ENCODE results near the gene ERRFI1. TPM values are rescaled to one million over a fixed set of nuclear protein-coding genes. Genes with fewer than 3 reads are reported as not detected.
"Not testable (repeated sequence)": the region's sequence is repeated elsewhere in the genome, so short reads cannot be mapped to it uniquely, and the experiment has no call there.

The ERRFI1 gene
- total RNA-seq, 1 experiment from 2014 or later: 66.9 TPM

GRCh38 chr1:7970246-7970645 is 55.9 kb downstream of the ERRFI1 start:
- no peaks in the 10 kb centered on the region for H3K9me3 ChIP-seq
- no peaks in the 10 kb centered on the region for H3K27me3 ChIP-seq
- H3K4me3 ChIP-seq: no peak overlapping the region
- H3K36me3 ChIP-seq: peaks cover 80% of the 10 kb centered on the region
- no peak for DNase-seq

DNA sequence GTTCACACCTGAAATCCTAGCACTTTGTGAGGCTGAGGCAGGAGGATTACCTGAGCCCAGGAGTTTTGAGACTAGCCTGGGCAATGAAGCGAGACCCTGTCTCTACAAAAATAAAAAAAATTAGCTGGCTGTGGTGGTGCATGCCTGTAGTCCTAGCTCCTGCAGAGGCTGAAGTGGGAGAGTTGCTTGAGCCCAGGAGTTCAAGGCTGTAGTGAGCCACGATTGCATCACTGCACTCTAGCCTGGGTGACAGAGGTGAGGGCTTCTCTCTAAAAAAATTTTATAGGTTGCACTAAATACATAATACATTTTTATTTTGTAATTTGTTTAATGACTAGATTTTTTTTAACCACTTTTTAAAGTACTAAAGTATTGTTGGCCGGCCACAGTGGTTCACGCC is 58.5 kb downstream of the ERRFI1 start:
- Histone ChIP-seq H3K4me3 (no peak overlapping the region), H3K27me3 (no peaks in the 10 kb centered on the region), H3K9me3 (no peaks in the 10 kb centered on the region), H3K36me3 (peaks cover 92% of the 10 kb centered on the region)
- no peak for DNase-seq

DNA sequence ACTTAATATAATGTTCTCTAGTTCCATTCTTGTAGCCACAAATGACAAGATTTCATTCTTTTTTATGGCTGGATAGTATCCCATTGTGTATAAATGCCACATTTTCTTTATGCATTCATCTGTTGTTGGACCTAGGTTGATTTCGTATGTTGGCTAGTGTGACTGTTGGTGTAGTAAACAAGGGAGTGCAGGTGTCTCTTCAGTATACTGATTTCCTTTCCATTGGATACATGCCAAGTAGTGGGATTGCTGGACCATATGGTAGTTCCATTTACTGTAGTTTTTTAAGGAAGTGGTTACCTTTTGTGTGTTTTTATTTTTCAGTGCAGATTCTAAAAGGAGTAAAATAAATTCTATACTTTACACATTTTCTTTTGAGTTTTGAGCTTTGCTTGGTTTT is 58.9 kb downstream of the ERRFI1 start:
- no peak for DNase-seq
- no peaks in the 10 kb centered on the region for H3K9me3 ChIP-seq
- H3K27me3 ChIP-seq: no peaks in the 10 kb centered on the region
- H3K4me3 ChIP-seq: no peak overlapping the region
- peaks cover 87% of the 10 kb centered on the region for H3K36me3 ChIP-seq

- no peak for DNase-seq
- peaks cover 60% of the 10 kb centered on the region for H3K36me3 ChIP-seq
- H3K27me3 ChIP-seq: no peaks in the 10 kb centered on the region; the same call in 1 of the 2 replicates
- no peaks in the 10 kb centered on the region for H3K9me3 ChIP-seq
- H3K4me3 ChIP-seq: no peak overlapping the region
These were observed 61.6 kb downstream of the ERRFI1 start for GRCh38 chr1:7964476-7964875.

- not testable (repeated sequence) for DNase-seq, H3K27me3 ChIP-seq, H3K4me3 ChIP-seq, H3K9me3 ChIP-seq
- H3K36me3 ChIP-seq: peaks cover 57% of the 10 kb centered on the region
These were observed 62.3 kb downstream of the ERRFI1 start for GRCh38 chr1:7963841-7964240.

DNA sequence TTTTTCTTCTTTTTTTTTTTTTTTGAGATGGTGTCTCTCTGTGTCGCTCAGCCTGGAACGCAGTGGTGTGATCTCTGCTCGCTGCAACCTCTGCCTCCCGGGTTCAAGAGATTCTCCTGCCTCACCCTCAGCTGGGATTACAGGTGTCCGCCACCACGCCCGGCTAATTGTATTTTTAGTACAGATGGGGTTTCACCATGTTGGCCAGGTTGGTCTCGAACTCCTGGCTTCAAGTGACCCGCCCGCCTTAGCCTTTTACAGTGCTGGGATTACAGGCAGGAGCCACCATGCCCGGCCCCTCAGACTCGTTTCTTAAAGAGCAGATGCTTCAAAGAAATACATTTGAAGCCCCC is 62.8 kb downstream of the ERRFI1 start:
- DNase-seq, H3K4me3 ChIP-seq, H3K27me3 ChIP-seq, H3K9me3 ChIP-seq: not testable (repeated sequence)
- peaks cover 52% of the 10 kb centered on the region for H3K36me3 ChIP-seq

DNA sequence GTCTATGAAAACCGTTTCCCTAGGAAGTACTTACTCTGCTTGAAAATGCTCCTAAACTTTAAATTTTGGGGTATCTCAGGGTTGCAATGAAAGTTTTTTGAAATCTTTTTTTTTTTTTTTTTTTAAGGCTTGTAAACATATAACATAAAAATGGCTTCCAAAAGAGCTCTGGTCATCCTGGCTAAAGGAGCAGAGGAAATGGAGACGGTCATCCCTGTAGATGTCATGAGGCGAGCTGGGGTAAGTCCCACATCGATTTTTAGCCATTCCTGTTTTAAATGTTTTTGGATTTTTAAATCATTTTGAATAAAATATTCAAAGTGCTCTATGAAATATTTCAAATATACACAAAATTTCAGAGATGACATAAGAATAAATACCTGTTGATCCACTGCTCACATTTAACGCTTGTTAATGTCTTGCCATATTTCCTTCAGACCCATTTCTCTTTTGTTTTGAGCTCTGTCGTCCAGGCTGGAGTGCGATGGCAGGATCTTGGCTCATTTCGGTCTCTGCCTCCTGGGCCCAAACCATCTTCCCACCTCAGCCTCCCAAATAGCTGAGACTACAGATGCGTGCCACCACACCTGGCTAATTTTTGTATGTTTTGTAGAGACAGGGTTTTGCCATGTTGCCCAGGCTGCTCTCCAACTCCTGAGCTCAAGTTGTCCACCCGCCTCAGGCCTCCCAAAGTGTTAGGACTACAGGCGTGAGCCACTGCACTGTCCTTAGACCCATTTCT is 63.3 kb downstream of the ERRFI1 start:
- peak overlapping the region; percentile 67 for H3K4me3 ChIP-seq
- H3K27me3 ChIP-seq: no peaks in the 10 kb centered on the region; the same call in 1 of the 2 replicates
- DNase-seq: no peak
- H3K36me3 ChIP-seq: peaks cover 48% of the 10 kb centered on the region
- H3K9me3 ChIP-seq: no peaks in the 10 kb centered on the region

- Histone ChIP-seq H3K4me3 (peak overlapping the region; percentile 67), H3K9me3 (no peaks in the 10 kb centered on the region), H3K36me3 (peaks cover 40% of the 10 kb centered on the region), H3K27me3 (no peaks in the 10 kb centered on the region; the same call in 1 of the 2 replicates)
- DNase-seq: no peak
These were observed 64.1 kb downstream of the ERRFI1 start for GRCh38 chr1:7962014-7962335.

Other genes starting within 250 kb of the ERRFI1 start
- 0.67 and 1.2 TPM in 2 replicates for gene PER3, start 242.0 kb downstream of the ERRFI1 start, total RNA-seq (2014; rRNA removed; shearing (Covaris generic); ENCODE audit: low replicate concordance)
- not detected in 2 replicates for gene UTS2, start 173.2 kb downstream of the ERRFI1 start, total RNA-seq (2014; rRNA removed; shearing (Covaris generic); ENCODE audit: low replicate concordance)
- gene TNFRSF9, start 85.5 kb downstream of the ERRFI1 start, total RNA-seq (2014; rRNA removed; shearing (Covaris generic); ENCODE audit: low replicate concordance): not detected in 2 replicates
- 398 and 501 TPM in 2 replicates for gene PARK7, start 64.6 kb downstream of the ERRFI1 start, total RNA-seq (2014; rRNA removed; shearing (Covaris generic); ENCODE audit: low replicate concordance)

All from MG63 (cell line).